Thyroid gland (tissue), 4 donors: ENCODE measurements around the gene GLYR1.

ENCODE experiments used
- CTCF ChIP-seq, 6 experiments: fragments of 200-600 bp in 3 of 6; fragments of 450-650 bp in 3 of 6; sonication (generic) in 3 of 6; IDR thresholded peaks; one replicate each; pipeline ENCODE4 v1.5.1; 2016 to 2019; ENCODE audit warnings: antibody characterized with exemption in 6 of 6, mild to moderate bottlenecking in 2 of 6, inconsistent platforms in 1 of 6, moderate library complexity in 1 of 6
- POLR2A ChIP-seq, 2 donors: fragments of 450-650 bp; IDR thresholded peaks; one replicate each; pipeline ENCODE4 v1.6.1; 2017; ENCODE audit warnings: antibody characterized with exemption in 2 of 2, mild to moderate bottlenecking in 2 of 2, moderate library complexity in 1 of 2

DNA sequence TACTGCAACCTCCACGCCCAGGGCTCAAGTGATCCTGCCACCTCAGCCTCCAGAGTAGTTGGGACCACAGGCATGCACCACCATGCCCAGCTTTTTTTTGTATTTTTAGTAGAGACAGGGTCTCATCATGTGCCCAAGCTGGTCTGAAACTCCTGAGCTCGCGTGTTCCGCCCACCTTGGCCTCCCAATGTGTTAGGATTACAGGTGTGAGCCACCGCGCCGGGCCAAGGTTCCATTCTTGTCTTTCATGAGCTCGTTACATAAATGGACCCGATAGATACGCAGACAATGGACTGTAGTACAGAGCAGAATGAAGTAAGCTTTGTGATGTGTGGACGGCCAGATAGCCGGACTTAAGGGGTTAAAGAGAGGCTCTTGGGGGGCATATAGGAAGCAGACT lies 19.5 kb upstream of the GLYR1 start:
- TF ChIP-seq CTCF (IDR thresholded peaks at IDR 0.05) (no peak), POLR2A (IDR thresholded peaks at IDR 0.05) (no peak)
